ENCODE measurements around the gene CC2D1A. TPM values are rescaled to one million over a fixed set of nuclear protein-coding genes. Genes with fewer than 3 reads are reported as not detected.

CC2D1A gene
- polyA plus RNA-seq, 1 experiment, result 5.1 TPM

GRCh38 chr19:13861392-13861713 is 44.6 kb upstream of the CC2D1A start:
- Histone ChIP-seq H3K27ac (ENCODE audit: low read depth, low read length) (peak overlapping the region; percentile 90), H3K27me3 (ENCODE audit: control insufficient read depth, insufficient read depth, low read length) (no peaks in the 10 kb centered on the region), H3K4me3 (ENCODE audit: low read depth, low read length) (peak overlapping the region; percentile 49), H3K9me3 (ENCODE audit: control insufficient read depth, insufficient read depth, low read length) (no peaks in the 10 kb centered on the region)
- CTCF ChIA-PET, result interaction anchor here (0.8 to 5.3 kb wide), 4 partner anchors 8 to 77 kb away, joined by 4 to 60 read pairs (median 18); no protein-coding TSS in a partner anchor
- POLR2A ChIA-PET, result interaction anchor here (0.6 to 4.0 kb wide), 8 partner anchors 11 to 146 kb away, joined by 3 to 33 read pairs (median 12); no protein-coding TSS in a partner anchor
- no peak for TF ChIP-seq CTCF (IDR thresholded peaks at IDR 0.05; ENCODE audit: low read depth, low read length)
- DNase-seq (ENCODE audit: low read depth, low spot score), result no peak

- Histone ChIP-seq H3K9me3 (ENCODE audit: control insufficient read depth, insufficient read depth, low read length) (no peaks in the 10 kb centered on the region), H3K27ac (ENCODE audit: low read depth, low read length) (peak overlapping the region; percentile 90), H3K27me3 (ENCODE audit: control insufficient read depth, insufficient read depth, low read length) (no peaks in the 10 kb centered on the region), H3K4me3 (ENCODE audit: low read depth, low read length) (peak overlapping the region; percentile 49)
- peak; percentile 74 for DNase-seq (ENCODE audit: low read depth, low spot score)
- POLR2A ChIA-PET, result interaction anchor here (0.5 to 4.0 kb wide), 23 partner anchors 8 to 146 kb away, joined by 3 to 33 read pairs (median 4); partner anchors contain the start of gene ZSWIM4
- peak; percentile 93 for TF ChIP-seq CTCF (IDR thresholded peaks at IDR 0.05; ENCODE audit: low read depth, low read length)
- CTCF ChIA-PET, result interaction anchor here (0.6 to 5.3 kb wide), 33 partner anchors 9 to 838 kb away, joined by 3 to 60 read pairs (median 5); a partner anchor contains a TSS
Measured at GRCh38 chr19:13861714-13862531, 44.1 kb upstream of the CC2D1A start.

GRCh38 chr19:13864046-13864666 is 41.8 kb upstream of the CC2D1A start:
- no peak for TF ChIP-seq CTCF (IDR thresholded peaks at IDR 0.05; ENCODE audit: low read depth, low read length)
- ChIA-PET POLR2A (interaction anchor here (0.5 to 4.0 kb wide), 4 partner anchors 11 to 75 kb away, joined by 4 to 27 read pairs (median 11); no protein-coding TSS in a partner anchor), CTCF (interaction anchor here (0.8 to 5.3 kb wide), 2 partner anchors 70 to 80 kb away, joined by 4 to 60 read pairs; no protein-coding TSS in a partner anchor)
- no peak overlapping the region for H3K27ac ChIP-seq (ENCODE audit: low read depth, low read length)
- H3K27me3 ChIP-seq (ENCODE audit: control insufficient read depth, insufficient read depth, low read length), result no peaks in the 10 kb centered on the region
- no peak for DNase-seq (ENCODE audit: low read depth, low spot score)
- H3K9me3 ChIP-seq (ENCODE audit: control insufficient read depth, insufficient read depth, low read length), result no peaks in the 10 kb centered on the region
- H3K4me3 ChIP-seq (ENCODE audit: low read depth, low read length), result no peak overlapping the region

GRCh38 chr19:13864667-13865570 is 41.1 kb upstream of the CC2D1A start:
- no peak for TF ChIP-seq CTCF (IDR thresholded peaks at IDR 0.05; ENCODE audit: low read depth, low read length)
- DNase-seq (ENCODE audit: low read depth, low spot score), result no peak

More at GRCh38 chr19:13864667-13865570, 41.1 kb upstream of the CC2D1A start:
- CTCF ChIA-PET, result interaction anchor here (0.6 to 5.3 kb wide), 4 partner anchors 81 to 1076 kb away, joined by 3 to 60 read pairs (median 4); no protein-coding TSS in a partner anchor
- H3K27ac ChIP-seq (ENCODE audit: low read depth, low read length), result no peak overlapping the region
- POLR2A ChIA-PET, result interaction anchor here (0.7 kb wide), 1 partner anchor 577 kb away, joined by 4 read pairs; no protein-coding TSS in a partner anchor
- H3K4me3 ChIP-seq (ENCODE audit: low read depth, low read length), result peak overlapping the region; percentile 57
- H3K9me3 ChIP-seq (ENCODE audit: control insufficient read depth, insufficient read depth, low read length), result no peaks in the 10 kb centered on the region
- no peaks in the 10 kb centered on the region for H3K27me3 ChIP-seq (ENCODE audit: control insufficient read depth, insufficient read depth, low read length)
